ENCODE results near the gene TMPRSS9. TPM values are rescaled to one million over a fixed set of nuclear protein-coding genes. Genes with fewer than 3 reads are reported as not detected.

The TMPRSS9 gene
- total and polyA plus RNA-seq, 2 of the 13 experiments (the other 11 are each of a cell fraction or from before 2014, with no cell fraction given), result 2.5 to 5.2 TPM

DNA sequence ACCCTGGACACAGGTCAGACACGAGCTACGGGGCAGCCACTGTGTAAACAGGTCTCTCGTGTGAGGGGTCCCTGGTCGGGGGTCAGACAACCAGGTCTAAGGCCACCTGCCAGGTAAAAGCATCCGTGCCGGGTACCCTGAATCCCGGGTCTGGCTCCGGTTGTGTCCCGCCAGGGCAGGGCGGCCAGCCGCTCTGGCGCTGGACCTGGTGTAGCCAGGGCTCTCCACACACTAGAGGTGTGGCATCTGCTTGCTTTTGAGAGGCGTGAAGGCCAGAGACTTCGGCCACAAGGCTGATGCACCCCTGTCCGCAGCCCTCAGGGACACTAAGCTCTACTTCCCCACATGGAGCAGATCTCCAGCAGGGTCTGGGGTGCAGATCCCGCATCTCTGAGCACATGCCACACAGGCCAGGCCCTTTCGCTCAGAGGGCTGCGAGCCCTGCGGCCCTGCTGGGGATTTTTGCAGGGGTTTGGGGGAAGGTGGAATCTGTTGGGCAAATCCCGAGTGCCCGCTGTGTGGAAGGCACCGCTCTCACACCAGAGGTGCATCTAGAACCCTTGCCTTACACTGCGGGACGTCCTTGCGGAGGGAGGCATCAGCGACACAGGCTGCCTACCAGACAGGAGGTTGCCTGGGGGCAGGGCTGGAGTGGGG lies 81.2 kb downstream of the TMPRSS9 start:
- H3K79me2 ChIP-seq (ENCODE audit: insufficient read depth, low read length), result peaks cover 9% of the 10 kb centered on the region
- ChIA-PET POLR2A (interaction anchor here (3.7 kb wide), 1 partner anchor 14 kb away, joined by 15 read pairs; the partner anchor contains the start of gene TIMM13), CTCF (ENCODE audit: low intra/inter-chr PET ratio, low total read pairs) (no interaction called here)

DNA sequence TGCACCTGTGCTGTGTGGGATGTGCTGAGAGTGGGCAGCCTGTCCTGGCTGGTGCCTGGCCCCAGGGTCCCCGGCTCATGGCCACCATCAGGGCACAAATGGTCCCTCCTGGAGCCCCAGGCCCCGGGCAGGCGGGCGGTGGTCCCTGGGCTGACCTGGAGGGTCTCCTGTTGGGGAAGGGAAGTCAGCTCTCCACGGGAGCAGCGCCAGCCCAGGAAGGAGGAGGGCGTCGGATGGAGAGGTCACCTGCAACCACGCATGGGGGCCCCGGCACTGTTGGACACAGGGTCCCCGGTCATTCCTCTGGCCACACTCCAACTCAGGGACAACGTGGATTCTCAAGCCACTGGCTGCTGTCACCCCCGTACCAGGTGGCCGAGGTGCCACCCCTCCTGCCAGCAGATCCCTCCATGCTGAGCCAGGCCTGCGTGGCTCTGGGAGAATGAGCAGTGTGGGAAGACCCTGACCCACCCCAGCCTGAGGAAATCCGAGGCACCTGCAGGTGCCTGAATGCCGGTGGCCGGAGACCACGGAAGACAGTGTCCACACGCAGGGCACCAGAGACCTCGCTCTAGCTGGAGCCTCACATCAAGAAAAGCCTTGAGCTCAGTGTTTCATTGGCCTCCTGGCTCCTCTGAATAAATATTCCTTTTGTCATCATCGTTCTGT lies 83.2 kb downstream of the TMPRSS9 start:
- WGBS (ENCODE audit: low lambda C conversion rate), result 96% methylated on average over 5 of the region's 22 CpGs
- ATAC-seq (no peak), FAIRE-seq (no peak), DNase-seq (ENCODE audit: low spot score) (no peak)
- Histone ChIP-seq H3K9me3 (ENCODE audit: low read length) (no peaks in the 10 kb centered on the region), H4K20me1 (ENCODE audit: insufficient read depth, low read length) (0 out of 2 replicates have a peak, but pooled peaks cover 3% of the 10 kb centered on the region), H3K36me3 (replicated peaks in 1 of 2; ENCODE audit: control insufficient read depth in 1 of 2, insufficient read depth in 2 of 2, low read length in 2 of 2) (peaks cover 23 to 57% of the 10 kb centered on the region in 2 experiments; a peak in 4 of 5 replicates), H3K4me3 (replicated peaks in 1 of 3; ENCODE audit: insufficient read depth in 1 of 3, low read depth in 2 of 3, low read length in 3 of 3) (no peak overlapping the region), H3K79me2 (ENCODE audit: insufficient read depth, low read length) (peaks cover 27% of the 10 kb centered on the region), H3K4me1 (ENCODE audit: insufficient read depth, low read length) (no peaks in the 10 kb centered on the region), H3K4me2 (ENCODE audit: low read depth, low read length) (no peak overlapping the region), H3K9ac (ENCODE audit: insufficient read depth, low read depth, low read length) (no peak overlapping the region), H3K27ac (ENCODE audit: extremely low read length, insufficient read depth, low read length) (no peak overlapping the region), H3K27me3 (ENCODE audit: control insufficient read depth in 1 of 2, insufficient read depth in 2 of 2, low read length in 2 of 2) (no peaks in the 10 kb centered on the region), H2AFZ (ENCODE audit: low read length) (no peak overlapping the region)
- intact Hi-C loops (cut with micrococcal nuclease; ENCODE audit: unreplicated experiment) (no loop called here), in situ Hi-C loops (cut with HindIII; ENCODE audit: extremely low pct_ligation_motif_present, low pct_unique_long_range_greater_than_20kb) (no loop called here)
- CTCF ChIA-PET (ENCODE audit: low intra/inter-chr PET ratio, low total read pairs), result no interaction called here
- POLR2A ChIA-PET, result interaction anchor here (3.7 kb wide), 1 partner anchor 16 kb away, joined by 15 read pairs; the partner anchor contains the start of gene TIMM13
- TF ChIP-seq AGO2 (optimal IDR thresholded peaks at IDR 0.05; ENCODE audit: low read depth, low read length) (peak; percentile 15), GFI1 (CRISPR knock-in tag; IDR thresholded peaks at IDR 0.05; ENCODE audit: borderline replicate concordance) (no peak)
- no TSS peak for BruUV-seq (replicated peaks)

More for the DNA sequence above, 81.2 kb downstream of the TMPRSS9 start:
- Histone ChIP-seq H3K27ac (ENCODE audit: extremely low read length, insufficient read depth, low read length) (no peak overlapping the region), H3K36me3 (replicated peaks in 1 of 2; ENCODE audit: control insufficient read depth in 1 of 2, insufficient read depth in 2 of 2, low read length in 2 of 2) (peaks cover 32 to 65% of the 10 kb centered on the region in 2 experiments; a peak in 4 of 5 replicates), H3K9ac (ENCODE audit: insufficient read depth, low read depth, low read length) (no peak overlapping the region), H2AFZ (ENCODE audit: low read length) (no peak overlapping the region), H3K4me2 (ENCODE audit: low read depth, low read length) (no peak overlapping the region), H3K9me3 (ENCODE audit: low read length) (no peaks in the 10 kb centered on the region), H3K4me3 (replicated peaks in 1 of 3; ENCODE audit: insufficient read depth in 1 of 3, low read depth in 2 of 3, low read length in 3 of 3) (no peak overlapping the region), H3K27me3 (ENCODE audit: control insufficient read depth in 1 of 2, insufficient read depth in 2 of 2, low read length in 2 of 2) (no peaks in the 10 kb centered on the region), H4K20me1 (ENCODE audit: insufficient read depth, low read length) (no peaks in the 10 kb centered on the region), H3K4me1 (ENCODE audit: insufficient read depth, low read length) (no peaks in the 10 kb centered on the region)
- TF ChIP-seq ELF4 (CRISPR knock-in tag; IDR thresholded peaks at IDR 0.05; ENCODE audit: borderline replicate concordance) (no peak), AGO2 (optimal IDR thresholded peaks at IDR 0.05; ENCODE audit: low read depth, low read length) (peak; percentile 68)
- DNase-seq (ENCODE audit: low spot score), result no peak
- intact Hi-C loops (cut with micrococcal nuclease; ENCODE audit: unreplicated experiment) (no loop called here), in situ Hi-C loops (cut with HindIII; ENCODE audit: extremely low pct_ligation_motif_present, low pct_unique_long_range_greater_than_20kb) (no loop called here)
- no peak for FAIRE-seq
- no peak for ATAC-seq
- WGBS (ENCODE audit: low lambda C conversion rate), result 100% methylated on average over 5 of the region's 26 CpGs
- no TSS peak for BruUV-seq (replicated peaks)
